Panc1 (cell line): ENCODE results near the gene NIFK. TPM values are rescaled to one million over a fixed set of nuclear protein-coding genes. Genes with fewer than 3 reads are reported as not detected.

Experiments used
- ATAC-seq: fragments of 200-7000 bp; cut with Tn5 transposase; 2 replicates; pipeline ENCODE4 v1.9.1; 2020; ENCODE audit warnings: mild to moderate bottlenecking, moderate library complexity
- BruUV-seq: library from RNA; stranded (reverse); fragments of 400-500 nt; replicated peaks from 2 replicates; lab custom pipeline; 2021; lab: Mats Ljungman, UMichigan
- CTCF ChIA-PET: fragments of 300-600 bp; sonication (Branson Sonifier 250); formaldehyde crosslinking; loops from one replicate; lab custom pipeline; 2022; ENCODE audit warnings: antibody characterized with exemption; lab: Charles Lee
- POLR2A ChIA-PET: fragments of 300-600 bp; sonication (Branson Sonifier 250); formaldehyde crosslinking; loops from one replicate; lab custom pipeline; 2022; ENCODE audit warnings: antibody characterized with exemption; lab: Charles Lee
- DNase-seq: peaks from one replicate; pipeline ENCODE4 v3.0.0-alpha.2; 2010; ENCODE audit warnings: low read depth, low spot score
- H3K27ac ChIP-seq: 2 replicates; pipeline ENCODE4 v1.5.1; 2011; ENCODE audit warnings: mild to moderate bottlenecking, low read length, inconsistent platforms
- H3K27me3 ChIP-seq: fragments of 200-500 bp; sonication (Bioruptor generic); 2 replicates; pipeline ENCODE4 v1.6.0; 2014; ENCODE audit warnings: low read length, inconsistent platforms; ENCODE audit not compliant: control insufficient read depth, insufficient read depth
- H3K36me3 ChIP-seq: fragments of 200-500 bp; sonication (Bioruptor generic); 2 replicates; pipeline ENCODE4 v1.5.1; 2014; ENCODE audit warnings: inconsistent platforms, mild to moderate bottlenecking, low read length, moderate library complexity; ENCODE audit not compliant: control insufficient read depth, insufficient read depth
- H3K4me1 ChIP-seq: 2 replicates; pipeline ENCODE4 v1.5.1; 2011; ENCODE audit warnings: inconsistent platforms, mild to moderate bottlenecking, low read length, moderate library complexity; ENCODE audit not compliant: control insufficient read depth, insufficient read depth
- H3K4me3 ChIP-seq, 2 experiments: 2 replicates each; pipeline ENCODE4 v1.5.1; 2011 to 2012; ENCODE audit warnings: low read depth in 2 of 2, low read length in 2 of 2, mild to moderate bottlenecking in 2 of 2, inconsistent platforms in 1 of 2, moderate library complexity in 1 of 2
- H3K9me3 ChIP-seq: fragments of 200-500 bp; sonication (Bioruptor generic); 2 replicates; pipeline ENCODE4 v1.5.1; 2014; ENCODE audit warnings: low read depth, mild to moderate bottlenecking, inconsistent platforms, low read length, moderate library complexity; ENCODE audit not compliant: control insufficient read depth, insufficient read depth
- CTCF ChIP-seq: fragments of 450-650 bp; IDR thresholded peaks from 2 replicates; pipeline ENCODE4 v1.5.1; 2017; ENCODE audit warnings: mild to moderate bottlenecking
- POLR2AphosphoS5 ChIP-seq: IDR thresholded peaks from 2 replicates; pipeline ENCODE4 v1.6.1; 2012; ENCODE audit warnings: mild to moderate bottlenecking, low read depth, low read length, moderate library complexity
- SIN3A ChIP-seq: IDR thresholded peaks from 2 replicates; pipeline ENCODE4 v1.6.1; 2012; ENCODE audit warnings: low read depth, mild to moderate bottlenecking, low read length, moderate library complexity, borderline replicate concordance; ENCODE audit not compliant: insufficient read depth
- TCF7L2 ChIP-seq: IDR thresholded peaks from 2 replicates; pipeline ENCODE4 v1.6.1; 2011; ENCODE audit warnings: mild to moderate bottlenecking, low read depth, low read length, inconsistent platforms
- in situ Hi-C: cut with HindIII; loops from 2 replicates; pipeline ENCODE4 v1.10.0; 2016; ENCODE audit warnings: low sequenced_read_pairs, low pct_unique_long_range_greater_than_20kb
- intact Hi-C: fragments of 100-400 bp; cut with micrococcal nuclease; formaldehyde crosslinking; loops from one replicate; pipeline ENCODE4 v1.10.0; 2022; ENCODE audit not compliant: unreplicated experiment
- total RNA-seq: library from RNA; stranded (reverse); gene quantifications from one replicate; pipeline ENCODE4 v1.2.1, GENCODE V29; 2021; ENCODE audit not compliant: unreplicated experiment
- TF ChIP-seq, protein P1 (sequence below), 2 experiments: IDR thresholded peaks; 2 replicates each; pipeline ENCODE4 v1.6.1; 2011 to 2012; ENCODE audit warnings: low read depth in 2 of 2, control low read depth in 1 of 2, low read length in 1 of 2, mild to moderate bottlenecking in 1 of 2, moderate library complexity in 1 of 2; ENCODE audit not compliant: insufficient read depth in 1 of 2

NIFK gene
- total RNA-seq, 1 experiment from 2014 or later = 84.5 TPM

DNA sequence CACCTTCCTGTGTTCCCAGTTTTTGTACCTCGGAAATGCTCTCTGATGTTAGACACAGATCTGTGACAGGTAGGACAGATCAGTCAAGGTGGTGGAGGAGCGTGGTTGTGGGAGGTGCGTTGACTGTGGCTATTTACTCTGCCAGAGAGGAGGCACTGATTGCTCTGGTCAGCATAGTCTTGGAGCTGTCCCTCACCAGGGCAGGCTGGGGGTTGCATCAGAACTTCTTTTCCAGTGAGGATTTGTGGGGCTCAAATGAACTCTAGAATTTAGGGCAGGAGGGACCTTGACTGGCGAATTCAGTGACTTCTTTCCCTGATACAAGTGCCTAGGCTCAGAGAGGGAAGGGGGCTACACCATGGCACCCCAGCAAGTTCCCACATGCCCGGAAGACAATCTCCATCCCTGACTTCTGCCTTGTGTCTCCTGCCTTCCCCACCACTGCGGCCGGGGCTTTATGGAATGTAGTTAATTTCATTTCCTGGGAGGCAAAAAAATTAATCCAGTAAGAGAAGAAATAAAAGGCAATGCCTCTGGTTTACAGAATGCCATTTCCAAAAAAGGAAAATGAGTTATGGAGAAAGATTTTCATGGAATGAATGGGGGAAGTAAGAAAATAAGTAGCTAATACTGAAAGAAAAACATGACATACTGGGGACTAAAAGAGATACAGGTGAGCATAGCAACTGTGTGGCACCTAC is 26.1 kb downstream of the NIFK start:
- TF ChIP-seq SIN3A (no peak), POLR2AphosphoS5 (no peak), TCF7L2 (no peak), CTCF (no peak)
- TF ChIP-seq, protein P1, sequence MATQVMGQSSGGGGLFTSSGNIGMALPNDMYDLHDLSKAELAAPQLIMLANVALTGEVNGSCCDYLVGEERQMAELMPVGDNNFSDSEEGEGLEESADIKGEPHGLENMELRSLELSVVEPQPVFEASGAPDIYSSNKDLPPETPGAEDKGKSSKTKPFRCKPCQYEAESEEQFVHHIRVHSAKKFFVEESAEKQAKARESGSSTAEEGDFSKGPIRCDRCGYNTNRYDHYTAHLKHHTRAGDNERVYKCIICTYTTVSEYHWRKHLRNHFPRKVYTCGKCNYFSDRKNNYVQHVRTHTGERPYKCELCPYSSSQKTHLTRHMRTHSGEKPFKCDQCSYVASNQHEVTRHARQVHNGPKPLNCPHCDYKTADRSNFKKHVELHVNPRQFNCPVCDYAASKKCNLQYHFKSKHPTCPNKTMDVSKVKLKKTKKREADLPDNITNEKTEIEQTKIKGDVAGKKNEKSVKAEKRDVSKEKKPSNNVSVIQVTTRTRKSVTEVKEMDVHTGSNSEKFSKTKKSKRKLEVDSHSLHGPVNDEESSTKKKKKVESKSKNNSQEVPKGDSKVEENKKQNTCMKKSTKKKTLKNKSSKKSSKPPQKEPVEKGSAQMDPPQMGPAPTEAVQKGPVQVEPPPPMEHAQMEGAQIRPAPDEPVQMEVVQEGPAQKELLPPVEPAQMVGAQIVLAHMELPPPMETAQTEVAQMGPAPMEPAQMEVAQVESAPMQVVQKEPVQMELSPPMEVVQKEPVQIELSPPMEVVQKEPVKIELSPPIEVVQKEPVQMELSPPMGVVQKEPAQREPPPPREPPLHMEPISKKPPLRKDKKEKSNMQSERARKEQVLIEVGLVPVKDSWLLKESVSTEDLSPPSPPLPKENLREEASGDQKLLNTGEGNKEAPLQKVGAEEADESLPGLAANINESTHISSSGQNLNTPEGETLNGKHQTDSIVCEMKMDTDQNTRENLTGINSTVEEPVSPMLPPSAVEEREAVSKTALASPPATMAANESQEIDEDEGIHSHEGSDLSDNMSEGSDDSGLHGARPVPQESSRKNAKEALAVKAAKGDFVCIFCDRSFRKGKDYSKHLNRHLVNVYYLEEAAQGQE (IDR thresholded peaks at IDR 0.05; ENCODE audit: insufficient read depth in 1 of 2, low read depth in 2 of 2, low read length in 1 of 2) = no peak
- Histone ChIP-seq H3K4me3 (no peak overlapping the region), H3K27ac (no peak overlapping the region), H3K27me3 (no peaks in the 10 kb centered on the region), H3K4me1 (no peaks in the 10 kb centered on the region), H3K9me3 (no peaks in the 10 kb centered on the region), H3K36me3 (no peaks in the 10 kb centered on the region)
- ATAC-seq = no peak; the same call in 1 of the 2 replicates
- intact Hi-C loops = no loop called here
- BruUV-seq = no TSS peak
- in situ Hi-C loops = no loop called here
- ChIA-PET POLR2A (no interaction called here), CTCF (no interaction called here)
- DNase-seq = no peak

- Histone ChIP-seq H3K4me3 (no peak overlapping the region), H3K36me3 (no peaks in the 10 kb centered on the region), H3K9me3 (no peaks in the 10 kb centered on the region), H3K27me3 (no peaks in the 10 kb centered on the region), H3K4me1 (no peaks in the 10 kb centered on the region), H3K27ac (no peak overlapping the region)
- DNase-seq = no peak
- ChIA-PET POLR2A (no interaction called here), CTCF (no interaction called here)
- intact Hi-C loops (no loop called here), in situ Hi-C loops (no loop called here)
- BruUV-seq = no TSS peak
- no peak for ATAC-seq
- TF ChIP-seq CTCF (no peak), POLR2AphosphoS5 (no peak), SIN3A (no peak), TCF7L2 (no peak)
- TF ChIP-seq, protein P1 (IDR thresholded peaks at IDR 0.05; ENCODE audit: insufficient read depth in 1 of 2, low read depth in 2 of 2, low read length in 1 of 2) = no peak
Measured at GRCh38 chr2:121709776-121710469, 26.8 kb downstream of the NIFK start.
